ENCODE data around the gene CFAP54.

CFAP54 gene

GRCh38 chr12:96687719-96688118, 198.3 kb downstream of the CFAP54 start:
- TF ChIP-seq CTCF (IDR thresholded peaks at IDR 0.05; ENCODE audit: extremely low read depth, missing control alignments) = no peak
- no peak for DNase-seq (ENCODE audit: low spot score)

GRCh38 chr12:96698521-96698920, 209.1 kb downstream of the CFAP54 start:
- DNase-seq (ENCODE audit: low spot score) = no peak
- no peak for TF ChIP-seq CTCF (IDR thresholded peaks at IDR 0.05; ENCODE audit: extremely low read depth, missing control alignments)

GRCh38 chr12:96698965-96699364, 209.6 kb downstream of the CFAP54 start:
- TF ChIP-seq CTCF (IDR thresholded peaks at IDR 0.05; ENCODE audit: extremely low read depth, missing control alignments) = no peak
- no peak for DNase-seq (ENCODE audit: low spot score)

GRCh38 chr12:96701856-96702255, 212.5 kb downstream of the CFAP54 start:
- DNase-seq (ENCODE audit: low spot score) = no peak
- no peak for TF ChIP-seq CTCF (IDR thresholded peaks at IDR 0.05; ENCODE audit: extremely low read depth, missing control alignments)

- TF ChIP-seq CTCF (IDR thresholded peaks at IDR 0.05; ENCODE audit: extremely low read depth, missing control alignments) = no peak
- no peak for DNase-seq (ENCODE audit: low spot score)
These were observed 220.9 kb downstream of the CFAP54 start for GRCh38 chr12:96710127-96710745.

- no peak for TF ChIP-seq CTCF (IDR thresholded peaks at IDR 0.05; ENCODE audit: extremely low read depth, missing control alignments)
- DNase-seq (ENCODE audit: low spot score) = no peak
These were observed 222.0 kb downstream of the CFAP54 start for GRCh38 chr12:96711364-96711763.

- no peak for TF ChIP-seq CTCF (IDR thresholded peaks at IDR 0.05; ENCODE audit: extremely low read depth, missing control alignments)
These were observed 224.8 kb downstream of the CFAP54 start for GRCh38 chr12:96714199-96714598.

More at GRCh38 chr12:96714199-96714598, 224.8 kb downstream of the CFAP54 start:
- DNase-seq (ENCODE audit: low spot score) = no peak

Measured in GM20000 (cell line).